Tibial artery (tissue), 4 donors: ENCODE results near the gene BIRC6.

Experiments
- DNase-seq, 2 donors: peaks; one replicate each; pipeline ENCODE4 v3.0.0-alpha.2; 2019
- H3K27ac ChIP-seq, 2 donors: fragments of 200-600 bp; sonication (generic) in 1 of 2; 1 replicate in 1 of 2; 2 replicates in 1 of 2; pipeline ENCODE4 v1.5.1; 2018 to 2019; ENCODE audit warnings: mild to moderate bottlenecking in 1 of 2
- H3K27me3 ChIP-seq, 2 donors: fragments of 200-600 bp; sonication (generic) in 1 of 2; one replicate each; pipeline versions ENCODE4 v1.5.1 to v1.6.0; 2016 to 2019
- H3K36me3 ChIP-seq, 3 donors: fragments of 200-600 bp; sonication (generic) in 2 of 3; one replicate each; pipeline ENCODE4 v1.5.1; 2016 to 2019; ENCODE audit warnings: mild to moderate bottlenecking in 2 of 3
- H3K4me1 ChIP-seq, 4 donors: fragments of 200-600 bp; sonication (generic) in 2 of 4; 1 replicate in 3 of 4; 2 replicates in 1 of 4; pipeline ENCODE4 v1.5.1; 2016 to 2019
- H3K4me3 ChIP-seq, 2 donors: fragments of 200-600 bp; sonication (generic) in 1 of 2; 1 replicate in 1 of 2; 2 replicates in 1 of 2; pipeline ENCODE4 v1.5.1; 2018 to 2019; ENCODE audit warnings: mild to moderate bottlenecking in 2 of 2
- H3K9me3 ChIP-seq, 3 donors: fragments of 200-600 bp; sonication (generic) in 1 of 3; one replicate each; pipeline ENCODE4 v1.5.1; 2016 to 2019
- CTCF ChIP-seq, 2 experiments: fragments of 200-600 bp in 1 of 2; fragments of 450-650 bp in 1 of 2; IDR thresholded peaks; one replicate each; pipeline ENCODE4 v1.5.1; 2017 to 2019; ENCODE audit warnings: antibody characterized with exemption in 2 of 2, mild to moderate bottlenecking in 1 of 2, moderate library complexity in 1 of 2
- intact Hi-C: fragments of 100-400 bp; cut with DNase I; formaldehyde crosslinking; loops from one replicate; pipeline ENCODE4 v1.15.0; 2023; ENCODE audit warnings: low total_unique reads

Gene BIRC6

GRCh38 chr2:32383858-32384257, 27.0 kb downstream of the BIRC6 start:
- DNase-seq: no peak
- H3K4me1 ChIP-seq: no peaks in the 10 kb centered on the region
- no peak overlapping the region for H3K27ac ChIP-seq
- no peaks in the 10 kb centered on the region for H3K27me3 ChIP-seq
- H3K36me3 ChIP-seq: peaks cover 8 to 40% (median 29%) of the 10 kb centered on the region in 3 donors
- no peak overlapping the region for H3K4me3 ChIP-seq
- H3K9me3 ChIP-seq: no peaks in the 10 kb centered on the region
- intact Hi-C loops: no loop called here
- no peak for TF ChIP-seq CTCF (IDR thresholded peaks at IDR 0.05)

GRCh38 chr2:32384529-32384928, 27.7 kb downstream of the BIRC6 start:
- no peak for DNase-seq
- intact Hi-C loops: no loop called here
- Histone ChIP-seq H3K4me3 (no peak overlapping the region), H3K36me3 (peaks cover 14 to 44% (median 31%) of the 10 kb centered on the region in 3 donors), H3K9me3 (no peaks in the 10 kb centered on the region), H3K27me3 (no peaks in the 10 kb centered on the region), H3K4me1 (no peaks in the 10 kb centered on the region), H3K27ac (no peak overlapping the region)
- no peak for TF ChIP-seq CTCF (IDR thresholded peaks at IDR 0.05)

- Histone ChIP-seq H3K27me3 (no peaks in the 10 kb centered on the region), H3K9me3 (no peaks in the 10 kb centered on the region), H3K27ac (no peak overlapping the region), H3K4me3 (no peak overlapping the region), H3K36me3 (peaks cover 12 to 41% (median 41%) of the 10 kb centered on the region in 3 donors), H3K4me1 (no peaks in the 10 kb centered on the region)
- intact Hi-C loops: no loop called here
- no peak for TF ChIP-seq CTCF (IDR thresholded peaks at IDR 0.05)
- no peak for DNase-seq
Measured at GRCh38 chr2:32386739-32387138, 29.9 kb downstream of the BIRC6 start.

DNA sequence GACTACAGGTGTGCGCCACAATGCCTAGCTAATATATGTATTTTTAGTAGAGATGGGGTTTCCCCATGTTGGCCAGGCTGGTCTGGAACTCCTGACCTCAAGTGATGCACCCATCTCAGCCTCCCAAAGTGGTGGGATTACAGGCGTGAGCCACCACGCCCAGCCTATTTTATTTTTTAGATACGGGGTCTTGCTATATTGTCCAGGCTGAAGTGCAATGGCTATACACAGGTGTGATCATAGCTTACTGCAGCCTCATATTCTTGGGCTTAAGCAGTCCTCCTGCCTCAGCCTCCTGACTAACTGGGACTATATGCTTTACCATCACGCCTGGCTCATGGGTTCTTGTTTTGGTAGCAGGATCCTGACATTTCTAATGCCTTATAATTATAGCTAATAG, 42.4 kb downstream of the BIRC6 start:
- intact Hi-C loops: no loop called here
- H3K27ac ChIP-seq: no peak overlapping the region
- H3K4me3 ChIP-seq: no peak overlapping the region
- H3K36me3 ChIP-seq: peaks cover 26 to 64% (median 30%) of the 10 kb centered on the region in 3 donors
- no peaks in the 10 kb centered on the region for H3K27me3 ChIP-seq
- TF ChIP-seq CTCF (IDR thresholded peaks at IDR 0.05): no peak
- no peaks in the 10 kb centered on the region for H3K4me1 ChIP-seq
- H3K9me3 ChIP-seq: no peaks in the 10 kb centered on the region
- no peak for DNase-seq

DNA sequence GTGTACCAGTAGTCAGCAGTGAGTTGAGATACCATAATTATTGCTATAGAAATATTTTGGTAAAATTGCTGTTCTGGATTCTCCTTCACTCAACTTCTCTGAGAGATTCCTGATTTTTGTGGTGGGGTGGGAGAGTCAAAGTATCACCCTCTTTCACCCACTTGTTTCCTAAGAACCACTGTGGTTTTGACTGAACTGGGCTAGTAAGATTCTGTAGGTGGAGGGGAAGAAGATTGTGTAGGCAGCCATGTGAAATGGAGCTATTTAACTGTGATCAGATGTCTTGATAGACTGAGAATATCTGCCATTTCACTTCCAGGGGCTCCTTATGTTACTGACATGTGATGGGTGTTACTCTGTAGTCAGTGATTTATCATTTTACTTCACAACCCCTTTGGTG, 45.3 kb downstream of the BIRC6 start:
- Histone ChIP-seq H3K4me1 (no peaks in the 10 kb centered on the region), H3K27ac (no peak overlapping the region), H3K4me3 (no peak overlapping the region), H3K9me3 (no peaks in the 10 kb centered on the region), H3K36me3 (peaks cover 14 to 63% (median 24%) of the 10 kb centered on the region in 3 donors), H3K27me3 (no peaks in the 10 kb centered on the region)
- no peak for TF ChIP-seq CTCF (IDR thresholded peaks at IDR 0.05)
- intact Hi-C loops: no loop called here
- DNase-seq: no peak

DNA sequence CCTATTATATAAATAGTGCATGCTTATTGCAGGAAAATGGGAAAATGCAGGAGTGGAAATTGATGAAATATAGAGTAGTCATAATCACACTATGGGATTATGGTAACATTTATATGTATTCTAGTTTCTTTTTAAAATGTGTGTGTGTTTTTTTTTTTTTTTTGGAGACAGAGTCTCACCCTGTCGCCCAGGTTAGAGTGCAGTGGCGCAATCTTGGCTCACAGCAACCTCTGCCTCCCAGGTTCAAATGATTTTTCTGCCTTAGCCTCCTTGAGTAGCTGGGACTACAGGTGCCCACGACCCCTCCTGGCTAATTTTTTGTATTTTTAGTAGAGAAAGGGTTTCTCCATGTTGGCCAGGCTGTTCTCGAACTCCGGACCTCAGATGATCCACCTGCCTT, 47.0 kb downstream of the BIRC6 start:
- TF ChIP-seq CTCF (IDR thresholded peaks at IDR 0.05): no peak
- intact Hi-C loops: no loop called here

More for the DNA sequence above, 47.0 kb downstream of the BIRC6 start:
- no peak overlapping the region for H3K27ac ChIP-seq
- DNase-seq: no peak
- H3K4me3 ChIP-seq: no peak overlapping the region
- no peaks in the 10 kb centered on the region for H3K9me3 ChIP-seq
- H3K36me3 ChIP-seq: peaks cover 17 to 73% (median 30%) of the 10 kb centered on the region in 3 donors
- H3K27me3 ChIP-seq: no peaks in the 10 kb centered on the region
- H3K4me1 ChIP-seq: no peaks in the 10 kb centered on the region
